ENCODE data around the gene YPEL2. TPM values are rescaled to one million over a fixed set of nuclear protein-coding genes. Genes with fewer than 3 reads are reported as not detected.

YPEL2 gene
- total RNA-seq, 4 donors from 2014 or later, result 55.2 to 65.4 (median 56.1) TPM

DNA sequence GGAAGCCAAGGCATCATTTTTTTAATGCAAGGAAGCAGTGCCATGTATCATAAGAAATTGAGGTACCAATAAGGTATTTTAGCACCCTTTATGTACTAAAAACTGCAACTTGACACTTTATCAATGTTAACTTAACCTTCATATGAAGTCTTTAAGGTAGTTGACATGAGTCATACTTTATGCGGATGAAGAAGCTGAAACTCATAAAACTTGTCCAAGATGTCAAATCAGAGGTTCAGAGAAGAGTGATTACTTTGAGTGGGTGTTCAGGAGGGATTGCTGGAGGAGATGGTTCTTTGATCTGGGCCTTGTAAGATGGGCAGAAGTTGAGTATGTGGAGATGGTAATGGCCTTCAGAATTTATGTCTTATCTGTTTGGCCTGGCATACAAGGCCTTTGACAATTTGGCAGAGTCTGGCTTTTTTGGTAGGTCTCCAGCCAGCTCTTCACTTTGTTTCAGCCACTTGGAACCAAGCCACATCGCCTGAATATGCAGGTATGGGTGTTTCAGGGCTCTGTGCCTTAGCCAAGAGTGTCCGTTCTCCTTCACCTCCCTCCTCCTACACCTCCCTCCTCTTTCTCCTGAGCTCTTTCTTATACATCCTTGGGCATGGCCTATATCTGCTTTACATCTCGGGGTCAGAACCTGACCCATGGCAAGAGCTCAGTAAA, 23.7 kb downstream of the YPEL2 start:
- TF ChIP-seq, protein P1, sequence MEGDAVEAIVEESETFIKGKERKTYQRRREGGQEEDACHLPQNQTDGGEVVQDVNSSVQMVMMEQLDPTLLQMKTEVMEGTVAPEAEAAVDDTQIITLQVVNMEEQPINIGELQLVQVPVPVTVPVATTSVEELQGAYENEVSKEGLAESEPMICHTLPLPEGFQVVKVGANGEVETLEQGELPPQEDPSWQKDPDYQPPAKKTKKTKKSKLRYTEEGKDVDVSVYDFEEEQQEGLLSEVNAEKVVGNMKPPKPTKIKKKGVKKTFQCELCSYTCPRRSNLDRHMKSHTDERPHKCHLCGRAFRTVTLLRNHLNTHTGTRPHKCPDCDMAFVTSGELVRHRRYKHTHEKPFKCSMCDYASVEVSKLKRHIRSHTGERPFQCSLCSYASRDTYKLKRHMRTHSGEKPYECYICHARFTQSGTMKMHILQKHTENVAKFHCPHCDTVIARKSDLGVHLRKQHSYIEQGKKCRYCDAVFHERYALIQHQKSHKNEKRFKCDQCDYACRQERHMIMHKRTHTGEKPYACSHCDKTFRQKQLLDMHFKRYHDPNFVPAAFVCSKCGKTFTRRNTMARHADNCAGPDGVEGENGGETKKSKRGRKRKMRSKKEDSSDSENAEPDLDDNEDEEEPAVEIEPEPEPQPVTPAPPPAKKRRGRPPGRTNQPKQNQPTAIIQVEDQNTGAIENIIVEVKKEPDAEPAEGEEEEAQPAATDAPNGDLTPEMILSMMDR (IDR thresholded peaks at IDR 0.05; ENCODE audit: low read depth), result no peak

DNA sequence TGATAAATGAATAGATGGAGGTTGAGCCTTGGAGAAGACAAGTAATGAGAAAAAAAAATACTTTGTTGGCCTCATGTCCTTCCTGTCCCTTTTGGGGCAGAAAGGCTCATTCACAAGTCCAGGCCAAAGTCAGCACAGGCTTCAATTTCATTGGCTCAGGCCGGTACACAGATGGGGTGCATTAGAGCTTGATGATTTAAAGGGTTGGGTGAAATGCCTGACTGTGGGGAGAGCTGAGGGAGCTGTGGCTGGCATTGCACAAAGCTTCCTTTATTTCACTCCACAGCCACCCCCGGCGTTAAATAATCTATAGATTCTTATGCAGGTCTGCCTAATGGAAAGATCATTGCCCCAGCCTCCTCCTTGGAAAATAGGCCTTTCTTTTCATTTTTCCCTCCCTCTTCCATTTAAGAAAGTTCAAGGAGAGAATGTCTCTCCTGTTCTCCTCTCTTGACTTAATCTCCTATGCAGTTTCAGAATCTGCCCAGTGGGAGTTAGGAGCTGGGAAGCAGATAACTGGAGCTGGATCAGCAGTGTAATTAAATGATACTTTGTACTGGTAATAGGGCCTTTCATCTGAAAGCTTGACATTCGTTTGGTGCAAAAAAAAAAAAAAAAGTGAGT, 24.4 kb downstream of the YPEL2 start:
- TF ChIP-seq, protein P1 (IDR thresholded peaks at IDR 0.05; ENCODE audit: low read depth), result no peak

DNA sequence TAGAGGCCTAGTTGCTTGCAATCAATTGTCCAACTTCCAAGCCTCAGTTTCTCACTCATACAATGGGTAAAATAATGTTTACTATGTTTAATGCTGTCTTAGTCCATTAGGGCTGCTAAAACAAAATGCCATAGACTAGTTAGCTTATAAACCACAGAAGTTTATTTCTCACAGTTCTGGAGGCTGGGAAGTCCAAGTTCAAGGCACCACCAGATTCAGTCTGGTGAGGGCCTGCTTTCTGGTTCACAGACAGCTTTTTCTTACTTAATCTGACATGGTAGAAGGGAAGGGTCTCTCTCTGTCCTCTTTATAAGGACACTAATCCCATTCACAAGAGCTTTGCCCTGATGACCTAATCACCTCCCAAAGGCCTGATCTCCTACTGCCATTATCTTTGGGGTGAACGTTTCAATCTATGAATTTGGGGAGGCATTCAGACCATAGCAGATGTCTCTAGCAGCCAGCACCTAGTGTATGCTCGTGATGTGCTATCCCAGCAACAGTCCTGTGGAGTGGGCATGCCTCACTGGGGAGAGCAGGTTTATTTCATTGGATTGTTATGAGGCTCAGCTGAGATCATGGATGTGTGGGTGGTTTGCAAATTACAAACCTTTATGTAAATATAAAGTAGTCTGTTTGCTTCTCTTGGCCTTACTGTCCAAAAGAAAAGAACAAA, 25.2 kb downstream of the YPEL2 start:
- TF ChIP-seq, protein P1 (IDR thresholded peaks at IDR 0.05; ENCODE audit: low read depth), result no peak

DNA sequence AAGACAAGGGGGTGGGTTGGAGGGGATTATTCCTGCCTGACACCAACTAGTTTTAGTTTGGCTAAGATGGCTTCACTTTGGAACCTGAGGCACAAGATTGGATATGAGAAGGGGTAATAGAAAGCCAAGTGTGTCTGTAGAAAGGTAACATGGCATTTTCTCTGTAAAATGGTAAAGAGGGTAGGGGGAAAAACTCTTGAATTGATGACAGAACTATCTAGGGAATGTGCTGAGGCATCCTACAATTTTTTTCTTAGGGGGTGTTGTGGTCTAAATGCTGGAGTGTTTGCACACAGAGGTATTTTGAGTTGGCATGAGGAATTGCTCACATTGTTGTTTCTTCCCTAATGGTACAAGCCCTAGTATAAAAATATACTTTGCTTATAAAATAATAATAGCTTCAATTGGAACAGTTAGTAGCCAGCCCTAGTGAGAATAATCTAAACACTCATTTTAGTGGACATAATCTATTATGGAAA, 25.8 kb downstream of the YPEL2 start:
- TF ChIP-seq, protein P1 (IDR thresholded peaks at IDR 0.05; ENCODE audit: low read depth), result no peak

DNA sequence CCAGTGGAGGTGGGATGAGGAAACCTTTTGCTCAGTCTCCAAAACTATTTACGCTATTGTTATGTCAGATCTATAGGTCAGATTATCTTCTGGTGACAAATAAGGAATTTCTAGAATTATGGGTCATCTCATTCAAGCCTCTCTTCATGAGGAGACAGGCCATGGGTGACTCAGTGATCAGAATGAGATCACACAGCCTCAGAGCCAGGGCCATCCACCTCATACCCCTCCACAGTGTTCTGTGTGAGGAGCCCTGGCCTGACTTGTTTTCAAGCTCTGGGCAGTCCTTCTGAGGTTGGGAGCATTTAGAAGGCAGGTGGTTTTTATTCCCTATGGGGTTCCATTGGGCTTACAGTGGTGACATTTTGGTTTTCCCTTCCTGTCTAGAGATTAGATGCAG, 26.5 kb downstream of the YPEL2 start:
- TF ChIP-seq, protein P1 (IDR thresholded peaks at IDR 0.05; ENCODE audit: low read depth), result no peak

DNA sequence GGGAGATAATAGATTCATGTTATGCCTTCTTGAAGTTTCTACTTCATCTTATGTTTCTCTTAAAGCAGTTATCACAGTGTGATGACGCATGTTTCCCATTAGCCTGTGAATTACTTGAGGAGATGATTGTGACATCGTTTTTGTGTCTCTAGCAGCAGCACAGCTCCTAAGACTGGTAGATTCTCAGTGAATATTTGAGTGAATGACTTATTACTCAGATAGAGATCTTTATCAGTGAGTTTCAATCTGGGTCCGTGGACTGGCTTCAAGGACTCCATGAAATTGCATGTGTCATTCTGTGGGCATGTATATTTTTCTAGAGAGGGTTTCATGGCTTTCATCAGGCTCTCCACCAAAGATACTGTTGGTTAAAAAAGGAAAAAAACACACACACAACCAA, 29.9 kb downstream of the YPEL2 start:
- TF ChIP-seq, protein P1 (IDR thresholded peaks at IDR 0.05; ENCODE audit: low read depth), result no peak
